A673 (cell line): ENCODE measurements around the gene ECE1. TPM values are rescaled to one million over a fixed set of nuclear protein-coding genes. Genes with fewer than 3 reads are reported as not detected.

Source experiments
- BruUV-seq: library from RNA; stranded (reverse); fragments of 400-500 nt; replicated peaks from 2 replicates; lab custom pipeline; 2021; lab: Mats Ljungman, UMichigan
- CTCF ChIA-PET: fragments of 300-600 bp; sonication (Branson Sonifier 250); formaldehyde crosslinking; loops from one replicate; lab custom pipeline; 2022; ENCODE audit warnings: antibody characterized with exemption; lab: Charles Lee
- POLR2A ChIA-PET: fragments of 300-600 bp; sonication (Branson Sonifier 250); formaldehyde crosslinking; loops from one replicate; lab custom pipeline; 2022; ENCODE audit warnings: antibody characterized with exemption; ENCODE audit not compliant: low non-redundant PET; lab: Charles Lee
- DNase-seq: peaks from one replicate; pipeline ENCODE4 v3.0.0-alpha.2; 2015; ENCODE audit warnings: low spot score
- H3K27ac ChIP-seq: fragments of 200-600 bp; sonication (generic); 2 replicates; pipeline ENCODE4 v1.5.1; 2016; ENCODE audit warnings: mixed run types, low read depth, mild to moderate bottlenecking, mixed read lengths, antibody characterized with exemption, low read length; ENCODE audit not compliant: poor library complexity, severe bottlenecking
- H3K27me3 ChIP-seq: fragments of 200-600 bp; sonication (generic); replicated peaks from 2 replicates; pipeline ENCODE4 v1.6.1; 2017; ENCODE audit warnings: mixed run types, low read depth, mild to moderate bottlenecking, mixed read lengths, antibody characterized with exemption, low read length; ENCODE audit not compliant: insufficient read depth, poor library complexity
- H3K36me3 ChIP-seq: fragments of 200-600 bp; sonication (generic); 2 replicates; pipeline ENCODE4 v1.6.1; 2016; ENCODE audit warnings: mixed run types, mild to moderate bottlenecking, mixed read lengths, antibody characterized with exemption, low read length; ENCODE audit not compliant: insufficient read depth, poor library complexity, severe bottlenecking
- H3K4me1 ChIP-seq: fragments of 200-600 bp; sonication (generic); 2 replicates; pipeline ENCODE4 v1.6.1; 2017; ENCODE audit warnings: mixed run types, mild to moderate bottlenecking, mixed read lengths, antibody characterized with exemption, low read length; ENCODE audit not compliant: insufficient read depth, poor library complexity, severe bottlenecking
- H3K4me3 ChIP-seq: fragments of 200-600 bp; sonication (generic); 2 replicates; pipeline ENCODE4 v1.5.1; 2016; ENCODE audit warnings: low read depth, mixed run types, mild to moderate bottlenecking, mixed read lengths, low read length; ENCODE audit not compliant: poor library complexity, severe bottlenecking
- H3K9me3 ChIP-seq: fragments of 200-600 bp; sonication (generic); 2 replicates; pipeline ENCODE4 v1.6.1; 2016; ENCODE audit warnings: mixed run types, low read depth, mild to moderate bottlenecking, mixed read lengths, antibody characterized with exemption, low read length; ENCODE audit not compliant: poor library complexity, severe bottlenecking
- CTCF ChIP-seq: fragments of 300-800, 200-600 bp; sonication (generic); conservative IDR thresholded peaks from 2 replicates; pipeline ENCODE4 v1.5.1; 2017; ENCODE audit warnings: low read depth, mild to moderate bottlenecking, antibody characterized with exemption, low read length, moderate library complexity, mixed read lengths
- EZH2 ChIP-seq: fragments of 200-600 bp; sonication (generic); IDR thresholded peaks from 2 replicates; pipeline ENCODE4 v1.6.1; 2017; ENCODE audit warnings: borderline replicate concordance, low read depth, mild to moderate bottlenecking, mixed read lengths, antibody characterized with exemption, low read length; ENCODE audit not compliant: poor library complexity, severe bottlenecking
- intact Hi-C: fragments of 100-400 bp; cut with micrococcal nuclease; formaldehyde crosslinking; loops from one replicate; pipeline ENCODE4 v1.10.0; 2022; ENCODE audit not compliant: unreplicated experiment
- total RNA-seq: library from RNA; stranded (reverse); gene quantifications from 2 replicates; pipeline ENCODE4 v1.2.3, GENCODE V29; 2021

ECE1 gene
- total RNA-seq, 1 experiment from 2014 or later, result 31.5 TPM

- BruUV-seq, result no TSS peak
- no peak for DNase-seq
- ChIA-PET POLR2A (no interaction called here), CTCF (no interaction called here)
- TF ChIP-seq CTCF, result no peak
- TF ChIP-seq EZH2, result no peak
- intact Hi-C loops, result no loop called here
- Histone ChIP-seq H3K36me3 (no peaks in the 10 kb centered on the region), H3K27me3 (no peaks in the 10 kb centered on the region), H3K4me3 (no peak overlapping the region), H3K4me1 (peaks cover 22% of the 10 kb centered on the region), H3K27ac (no peak overlapping the region), H3K9me3 (no peaks in the 10 kb centered on the region)
Measured at GRCh38 chr1:21338573-21339355, 48.5 kb upstream of the ECE1 start.

- H3K27ac ChIP-seq, result no peak overlapping the region
- no peak overlapping the region for H3K4me3 ChIP-seq
- no peaks in the 10 kb centered on the region for H3K27me3 ChIP-seq
- no peaks in the 10 kb centered on the region for H3K36me3 ChIP-seq
- TF ChIP-seq CTCF, result no peak
- no peak for TF ChIP-seq EZH2
- ChIA-PET CTCF (interaction anchor here (1.1 kb wide), 1 partner anchor 83 kb away, joined by 3 read pairs; no protein-coding TSS in a partner anchor), POLR2A (no interaction called here)
- peaks cover 22% of the 10 kb centered on the region for H3K4me1 ChIP-seq
- no TSS peak for BruUV-seq
- H3K9me3 ChIP-seq, result no peaks in the 10 kb centered on the region
- no peak for DNase-seq
- intact Hi-C loops, result no loop called here
Measured at GRCh38 chr1:21337928-21338572, 47.8 kb upstream of the ECE1 start.

GRCh38 chr1:21337454-21337927 lies 47.2 kb upstream of the ECE1 start:
- no peak for TF ChIP-seq CTCF
- no peak for TF ChIP-seq EZH2
- intact Hi-C loops, result no loop called here
- Histone ChIP-seq H3K4me1 (peaks cover 26% of the 10 kb centered on the region), H3K4me3 (no peak overlapping the region), H3K27me3 (no peaks in the 10 kb centered on the region), H3K9me3 (no peaks in the 10 kb centered on the region), H3K27ac (no peak overlapping the region), H3K36me3 (no peaks in the 10 kb centered on the region)
- ChIA-PET CTCF (interaction anchor here (1.1 kb wide), 1 partner anchor 83 kb away, joined by 3 read pairs; no protein-coding TSS in a partner anchor), POLR2A (interaction anchor here (0.5 kb wide), 1 partner anchor 277 kb away, joined by 3 read pairs; no protein-coding TSS in a partner anchor)
- no peak for DNase-seq
- BruUV-seq, result no TSS peak
